ENCODE measurements around the gene FGF12.

Gene FGF12

DNA sequence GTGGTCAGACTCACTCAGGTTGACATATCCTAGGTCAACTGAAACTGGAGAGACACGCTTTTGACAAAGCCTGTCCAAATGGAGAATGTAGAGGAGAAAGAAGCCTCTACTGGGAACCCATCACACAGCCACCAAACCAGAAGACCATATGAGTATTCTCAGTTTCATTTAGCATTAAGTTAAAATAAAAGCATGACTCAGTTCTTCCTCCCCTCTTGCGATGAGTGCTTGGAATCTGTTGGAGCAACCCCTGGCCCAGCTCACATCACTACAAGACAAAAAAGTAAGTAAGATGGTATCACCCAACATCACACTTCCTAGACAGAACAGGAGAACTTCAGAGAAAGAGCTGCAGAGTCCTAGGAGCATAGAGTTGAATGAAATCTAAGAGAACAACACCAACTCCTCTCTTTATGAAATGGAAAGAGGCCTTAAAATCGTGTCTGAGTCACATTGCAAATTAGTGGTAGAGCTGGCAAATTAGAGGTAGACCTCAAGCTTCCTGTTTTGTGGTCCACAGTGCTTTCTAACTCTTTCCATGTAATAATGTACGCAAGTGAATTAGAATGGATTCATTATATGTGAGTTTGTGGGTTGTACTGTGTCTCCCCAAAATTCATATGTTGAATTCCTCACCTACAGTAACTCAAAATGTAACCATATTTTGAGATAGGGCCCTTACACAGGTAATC lies 51.2 kb downstream of the FGF12 start:
- H3K9me3 ChIP-seq (ENCODE audit: control insufficient read depth, insufficient read depth, low read length), result no peaks in the 10 kb centered on the region
- no peak overlapping the region for H3K4me3 ChIP-seq (ENCODE audit: low read depth, low read length)
- no peaks in the 10 kb centered on the region for H3K4me1 ChIP-seq (ENCODE audit: control insufficient read depth, insufficient read depth, low read length)
- H3K9ac ChIP-seq (ENCODE audit: low read depth, low read length), result no peak overlapping the region
- H3K36me3 ChIP-seq (ENCODE audit: control insufficient read depth, insufficient read depth, low read length), result no peaks in the 10 kb centered on the region
- H3K27me3 ChIP-seq (ENCODE audit: control insufficient read depth, insufficient read depth, low read length), result no peaks in the 10 kb centered on the region

DNA sequence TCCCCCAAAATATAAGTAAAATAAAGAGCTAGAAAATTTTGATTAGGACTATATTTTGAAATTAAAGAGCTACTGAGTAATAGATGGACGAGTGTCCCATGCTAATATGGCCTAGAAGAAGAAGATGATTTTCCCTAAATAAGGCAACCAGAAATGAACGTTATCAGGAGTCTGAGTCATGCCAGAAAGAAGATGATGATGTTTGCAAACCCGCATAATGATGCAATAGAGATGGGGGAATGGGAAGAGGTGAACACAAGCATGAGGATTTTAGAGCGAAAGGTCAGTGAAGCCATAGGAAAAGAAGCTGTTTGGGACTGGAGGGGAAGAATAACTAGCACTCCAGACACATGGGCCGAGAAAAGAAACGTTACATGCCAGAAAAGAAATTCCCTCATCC lies 71.7 kb downstream of the FGF12 start:
- peaks cover 8% of the 10 kb centered on the region for H3K4me1 ChIP-seq (ENCODE audit: control insufficient read depth, insufficient read depth, low read length)
- H3K9ac ChIP-seq (ENCODE audit: low read depth, low read length), result no peak overlapping the region
- no peak overlapping the region for H3K4me3 ChIP-seq (ENCODE audit: low read depth, low read length)
- no peaks in the 10 kb centered on the region for H3K36me3 ChIP-seq (ENCODE audit: control insufficient read depth, insufficient read depth, low read length)
- H3K27me3 ChIP-seq (ENCODE audit: control insufficient read depth, insufficient read depth, low read length), result no peaks in the 10 kb centered on the region
- no peaks in the 10 kb centered on the region for H3K9me3 ChIP-seq (ENCODE audit: control insufficient read depth, insufficient read depth, low read length)

- Histone ChIP-seq H3K36me3 (ENCODE audit: control insufficient read depth, insufficient read depth, low read length) (no peaks in the 10 kb centered on the region), H3K4me3 (ENCODE audit: low read depth, low read length) (no peak overlapping the region), H3K4me1 (ENCODE audit: control insufficient read depth, insufficient read depth, low read length) (peaks cover 8% of the 10 kb centered on the region), H3K27me3 (ENCODE audit: control insufficient read depth, insufficient read depth, low read length) (no peaks in the 10 kb centered on the region), H3K9ac (ENCODE audit: low read depth, low read length) (no peak overlapping the region), H3K9me3 (ENCODE audit: control insufficient read depth, insufficient read depth, low read length) (no peaks in the 10 kb centered on the region)
Observed at GRCh38 chr3:192655040-192655439, 72.3 kb downstream of the FGF12 start.

DNA sequence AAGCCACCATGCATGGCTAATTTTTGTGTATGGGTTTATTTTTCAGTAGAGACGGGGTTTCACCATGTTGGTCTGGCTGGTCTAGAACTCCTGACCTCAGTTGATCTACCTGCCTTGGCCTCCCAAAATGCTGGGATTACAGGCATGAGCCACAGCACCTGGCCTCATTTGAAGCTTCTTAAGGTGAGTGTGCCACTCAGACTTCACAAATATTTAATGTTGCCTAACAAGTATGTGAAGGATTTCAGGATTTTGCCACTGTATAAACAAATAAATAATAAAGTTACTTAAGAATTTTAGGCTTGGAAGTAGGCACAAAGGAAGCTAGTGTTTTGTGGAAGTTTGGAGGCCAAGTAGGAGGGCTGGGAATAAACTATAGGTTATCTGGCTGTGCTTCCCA lies 73.5 kb downstream of the FGF12 start:
- Histone ChIP-seq H3K4me3 (ENCODE audit: low read depth, low read length) (no peak overlapping the region), H3K36me3 (ENCODE audit: control insufficient read depth, insufficient read depth, low read length) (no peaks in the 10 kb centered on the region), H3K9ac (ENCODE audit: low read depth, low read length) (no peak overlapping the region), H3K9me3 (ENCODE audit: control insufficient read depth, insufficient read depth, low read length) (no peaks in the 10 kb centered on the region), H3K27me3 (ENCODE audit: control insufficient read depth, insufficient read depth, low read length) (no peaks in the 10 kb centered on the region), H3K4me1 (ENCODE audit: control insufficient read depth, insufficient read depth, low read length) (peaks cover 8% of the 10 kb centered on the region)

- Histone ChIP-seq H3K27me3 (ENCODE audit: control insufficient read depth, insufficient read depth, low read length) (no peaks in the 10 kb centered on the region), H3K4me1 (ENCODE audit: control insufficient read depth, insufficient read depth, low read length) (peaks cover 8% of the 10 kb centered on the region), H3K4me3 (ENCODE audit: low read depth, low read length) (no peak overlapping the region), H3K9ac (ENCODE audit: low read depth, low read length) (no peak overlapping the region), H3K9me3 (ENCODE audit: control insufficient read depth, insufficient read depth, low read length) (no peaks in the 10 kb centered on the region), H3K36me3 (ENCODE audit: control insufficient read depth, insufficient read depth, low read length) (no peaks in the 10 kb centered on the region)
Observed at GRCh38 chr3:192652727-192653126, 74.6 kb downstream of the FGF12 start.

DNA sequence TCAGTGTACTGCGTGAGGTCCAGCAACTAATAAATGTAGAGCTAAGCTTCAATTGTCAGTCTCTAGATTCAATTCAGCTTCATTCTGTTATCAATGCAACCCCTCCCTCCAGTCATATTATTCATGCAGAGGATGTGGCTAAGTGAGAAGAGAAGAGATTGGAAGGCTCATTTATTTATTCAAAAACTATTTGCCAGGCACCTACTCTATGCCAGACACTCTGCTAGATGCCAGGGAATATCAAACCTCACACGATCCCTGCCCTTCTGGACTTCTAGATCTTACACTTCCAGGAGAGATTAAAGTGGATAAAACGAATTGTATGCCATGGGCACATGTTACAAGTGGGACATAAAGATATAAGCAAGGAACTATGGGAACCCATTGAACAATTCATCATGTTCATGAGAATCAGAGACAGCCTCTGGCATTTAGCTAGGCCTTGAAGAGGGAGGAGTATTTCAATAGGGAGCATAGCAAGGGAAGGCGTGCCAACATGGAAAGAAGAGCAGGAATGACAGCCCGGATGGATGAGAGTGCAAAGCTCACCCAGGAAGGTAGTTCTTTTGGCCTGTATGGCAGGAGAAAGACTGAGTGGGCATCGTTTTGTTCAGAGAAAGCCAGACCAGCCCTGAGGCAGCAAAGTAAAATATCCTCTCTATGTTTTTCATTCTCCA lies 75.4 kb downstream of the FGF12 start:
- H3K4me3 ChIP-seq (ENCODE audit: low read depth, low read length), result no peak overlapping the region
- no peaks in the 10 kb centered on the region for H3K36me3 ChIP-seq (ENCODE audit: control insufficient read depth, insufficient read depth, low read length)
- H3K27me3 ChIP-seq (ENCODE audit: control insufficient read depth, insufficient read depth, low read length), result no peaks in the 10 kb centered on the region
- H3K9ac ChIP-seq (ENCODE audit: low read depth, low read length), result no peak overlapping the region
- peaks cover 8% of the 10 kb centered on the region for H3K4me1 ChIP-seq (ENCODE audit: control insufficient read depth, insufficient read depth, low read length)
- H3K9me3 ChIP-seq (ENCODE audit: control insufficient read depth, insufficient read depth, low read length), result no peaks in the 10 kb centered on the region

DNA sequence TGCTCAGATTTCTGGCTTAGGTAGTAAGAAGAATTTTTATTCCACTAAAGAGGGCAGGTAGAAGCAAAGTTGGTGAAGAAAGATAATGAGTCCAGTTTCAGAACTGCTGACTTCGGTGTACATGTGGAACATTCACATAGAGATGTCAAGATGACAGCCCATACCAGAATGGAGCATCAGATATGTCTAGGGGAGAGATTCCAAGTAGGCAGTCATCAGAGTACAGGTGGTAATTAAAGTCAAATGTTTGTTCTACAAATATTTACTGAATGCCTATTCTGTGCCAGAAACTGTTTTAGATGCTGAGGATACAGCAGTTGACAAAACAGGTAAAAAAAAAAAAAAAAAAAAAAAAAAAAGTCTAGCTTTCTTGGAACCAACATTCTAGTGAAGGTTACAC lies 81.9 kb downstream of the FGF12 start:
- H3K27me3 ChIP-seq (ENCODE audit: control insufficient read depth, insufficient read depth, low read length), result no peaks in the 10 kb centered on the region
- H3K4me1 ChIP-seq (ENCODE audit: control insufficient read depth, insufficient read depth, low read length), result no peaks in the 10 kb centered on the region
- H3K36me3 ChIP-seq (ENCODE audit: control insufficient read depth, insufficient read depth, low read length), result no peaks in the 10 kb centered on the region
- H3K9ac ChIP-seq (ENCODE audit: low read depth, low read length), result no peak overlapping the region
- H3K9me3 ChIP-seq (ENCODE audit: control insufficient read depth, insufficient read depth, low read length), result no peaks in the 10 kb centered on the region
- no peak overlapping the region for H3K4me3 ChIP-seq (ENCODE audit: low read depth, low read length)

GRCh38 chr3:192642651-192643050 lies 84.7 kb downstream of the FGF12 start:
- Histone ChIP-seq H3K9me3 (ENCODE audit: control insufficient read depth, insufficient read depth, low read length) (no peaks in the 10 kb centered on the region), H3K4me3 (ENCODE audit: low read depth, low read length) (no peak overlapping the region), H3K4me1 (ENCODE audit: control insufficient read depth, insufficient read depth, low read length) (peaks cover 3% of the 10 kb centered on the region), H3K36me3 (ENCODE audit: control insufficient read depth, insufficient read depth, low read length) (no peaks in the 10 kb centered on the region), H3K9ac (ENCODE audit: low read depth, low read length) (no peak overlapping the region), H3K27me3 (ENCODE audit: control insufficient read depth, insufficient read depth, low read length) (no peaks in the 10 kb centered on the region)

- peaks cover 3% of the 10 kb centered on the region for H3K4me1 ChIP-seq (ENCODE audit: control insufficient read depth, insufficient read depth, low read length)
- no peaks in the 10 kb centered on the region for H3K9me3 ChIP-seq (ENCODE audit: control insufficient read depth, insufficient read depth, low read length)
- H3K9ac ChIP-seq (ENCODE audit: low read depth, low read length), result no peak overlapping the region
- no peaks in the 10 kb centered on the region for H3K27me3 ChIP-seq (ENCODE audit: control insufficient read depth, insufficient read depth, low read length)
- H3K4me3 ChIP-seq (ENCODE audit: low read depth, low read length), result no peak overlapping the region
- H3K36me3 ChIP-seq (ENCODE audit: control insufficient read depth, insufficient read depth, low read length), result no peaks in the 10 kb centered on the region
Observed at GRCh38 chr3:192641919-192642318, 85.4 kb downstream of the FGF12 start.

DNA sequence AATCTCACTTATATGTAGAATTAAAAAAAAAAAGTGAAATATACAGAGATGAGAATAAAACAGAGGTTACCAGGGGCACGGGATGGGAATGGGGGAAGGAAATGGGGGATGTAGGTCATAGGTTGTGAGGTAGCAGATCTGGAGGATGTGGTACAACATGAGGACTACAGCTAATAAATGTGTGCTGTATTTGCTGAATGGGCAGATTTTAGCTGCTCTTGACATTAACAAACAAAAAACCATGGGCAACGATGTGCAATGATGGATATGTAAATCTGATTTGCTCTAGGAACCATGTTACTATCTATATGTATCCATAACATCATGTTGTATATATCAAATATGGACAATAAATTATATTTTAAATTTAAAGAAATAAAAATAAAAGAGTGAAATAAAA lies 87.4 kb downstream of the FGF12 start:
- Histone ChIP-seq H3K4me1 (ENCODE audit: control insufficient read depth, insufficient read depth, low read length) (peaks cover 3% of the 10 kb centered on the region), H3K36me3 (ENCODE audit: control insufficient read depth, insufficient read depth, low read length) (no peaks in the 10 kb centered on the region), H3K9me3 (ENCODE audit: control insufficient read depth, insufficient read depth, low read length) (no peaks in the 10 kb centered on the region), H3K4me3 (ENCODE audit: low read depth, low read length) (no peak overlapping the region), H3K27me3 (ENCODE audit: control insufficient read depth, insufficient read depth, low read length) (no peaks in the 10 kb centered on the region), H3K9ac (ENCODE audit: low read depth, low read length) (no peak overlapping the region)

DNA sequence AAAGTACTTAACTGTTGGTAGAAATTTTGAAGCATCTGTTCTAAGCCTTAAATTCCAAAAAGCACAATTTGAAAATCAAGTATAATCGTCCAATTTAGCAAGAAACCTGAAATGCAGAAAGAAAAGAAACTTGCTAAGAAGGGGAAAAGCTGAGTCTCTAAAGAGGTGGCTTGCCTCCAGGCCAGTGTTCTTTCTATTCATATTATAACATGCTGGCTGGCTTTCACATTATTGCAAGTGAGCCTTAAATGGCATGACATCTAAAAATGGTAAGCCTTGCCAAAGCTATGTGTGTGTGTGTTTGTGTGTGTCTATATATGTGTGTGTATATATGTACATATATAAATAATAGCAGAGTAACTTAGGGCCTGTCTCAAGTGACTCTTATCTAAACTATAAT lies 89.5 kb downstream of the FGF12 start:
- Histone ChIP-seq H3K9me3 (ENCODE audit: control insufficient read depth, insufficient read depth, low read length) (no peaks in the 10 kb centered on the region), H3K27me3 (ENCODE audit: control insufficient read depth, insufficient read depth, low read length) (no peaks in the 10 kb centered on the region), H3K4me1 (ENCODE audit: control insufficient read depth, insufficient read depth, low read length) (peaks cover 3% of the 10 kb centered on the region), H3K9ac (ENCODE audit: low read depth, low read length) (no peak overlapping the region), H3K4me3 (ENCODE audit: low read depth, low read length) (no peak overlapping the region), H3K36me3 (ENCODE audit: control insufficient read depth, insufficient read depth, low read length) (no peaks in the 10 kb centered on the region)
